IMR-90 (cell line): ENCODE data around the gene SH3TC1. TPM values are rescaled to one million over a fixed set of nuclear protein-coding genes. Genes with fewer than 3 reads are reported as not detected.

ENCODE experiments used
- ATAC-seq: fragments of 200-7000 bp; cut with Tn5 transposase; 2 replicates; pipeline ENCODE4 v1.9.1; 2020; ENCODE audit warnings: low read depth, mild to moderate bottlenecking, moderate library complexity
- BruUV-seq: library from RNA; stranded (reverse); fragments of 400-500 nt; replicated peaks from 2 replicates; lab custom pipeline; 2021; lab: Mats Ljungman, UMichigan
- CTCF ChIA-PET: fragments of 300-600 bp; formaldehyde crosslinking; extraction: SDS; loops from one replicate; lab custom pipeline; 2021; ENCODE audit warnings: antibody characterized with exemption; lab: Yijun Ruan, JAX
- POLR2A ChIA-PET: fragments of 300-600 bp; sonication (Branson Sonifier 250); formaldehyde crosslinking; loops from one replicate; lab custom pipeline; 2022; ENCODE audit warnings: antibody characterized with exemption; ENCODE audit not compliant: unreplicated experiment; lab: Charles Lee
- DNase-seq: peaks from one replicate; pipeline ENCODE4 v3.0.0; 2013
- H2AFZ ChIP-seq: replicated peaks from 2 replicates; pipeline ENCODE3; 2013; ENCODE audit warnings: low read length, mild to moderate bottlenecking; ENCODE audit not compliant: poor library complexity
- H2AK5ac ChIP-seq: 2 replicates; pipeline ENCODE4 v1.6.1; 2013; ENCODE audit warnings: low read depth, low read length, inconsistent platforms
- H2AK9ac ChIP-seq: replicated peaks from 2 replicates; pipeline ENCODE3; 2013; ENCODE audit warnings: mild to moderate bottlenecking, low read depth, low read length, moderate library complexity; ENCODE audit not compliant: poor library complexity
- H2BK120ac ChIP-seq: 2 replicates; pipeline ENCODE4 v1.6.1; 2013; ENCODE audit warnings: low read depth, low read length, inconsistent platforms
- H2BK15ac ChIP-seq: 3 replicates; pipeline ENCODE4 v1.6.1; 2013; ENCODE audit warnings: low read depth, low read length, inconsistent platforms
- H2BK20ac ChIP-seq: 2 replicates; pipeline ENCODE4 v1.6.1; 2013; ENCODE audit warnings: low read depth, mild to moderate bottlenecking, inconsistent platforms, low read length, moderate library complexity
- H2BK5ac ChIP-seq: 2 replicates; pipeline ENCODE4 v1.6.1; 2013; ENCODE audit warnings: mild to moderate bottlenecking, low read depth, low read length, inconsistent platforms; ENCODE audit not compliant: poor library complexity, severe bottlenecking
- H3K14ac ChIP-seq: replicated peaks from 2 replicates; pipeline ENCODE4 v1.6.1; 2013; ENCODE audit warnings: low read depth, low read length, inconsistent platforms
- H3K18ac ChIP-seq: 2 replicates; pipeline ENCODE4 v1.6.1; 2013; ENCODE audit warnings: low read depth, low read length, control low read depth
- H3K23ac ChIP-seq: 2 replicates; pipeline ENCODE4 v1.6.1; 2013; ENCODE audit warnings: low read depth, low read length, inconsistent platforms
- H3K27ac ChIP-seq: 2 replicates; pipeline ENCODE4 v1.5.1; 2013; ENCODE audit warnings: mild to moderate bottlenecking, control low read depth, low read length; ENCODE audit not compliant: insufficient read depth
- H3K27me3 ChIP-seq: 2 replicates; pipeline ENCODE4 v1.6.1; 2013; ENCODE audit warnings: low read length; ENCODE audit not compliant: control insufficient read depth, insufficient read depth
- H3K36me3 ChIP-seq: 2 replicates; pipeline ENCODE4 v1.6.1; 2013; ENCODE audit warnings: low read length, mixed read lengths; ENCODE audit not compliant: control insufficient read depth, insufficient read depth
- H3K4ac ChIP-seq: 2 replicates; pipeline ENCODE4 v1.6.1; 2013; ENCODE audit warnings: low read depth, low read length, inconsistent platforms
- H3K4me1 ChIP-seq: 2 replicates; pipeline ENCODE4 v1.6.1; 2013; ENCODE audit warnings: low read length, mixed read lengths; ENCODE audit not compliant: control insufficient read depth, insufficient read depth
- H3K4me2 ChIP-seq: 2 replicates; pipeline ENCODE4 v1.6.1; 2013; ENCODE audit warnings: low read depth, mild to moderate bottlenecking, control low read depth, low read length, moderate library complexity
- H3K4me3 ChIP-seq: 2 replicates; pipeline ENCODE4 v1.5.1; 2013; ENCODE audit warnings: low read depth, mild to moderate bottlenecking, control low read depth, low read length, moderate library complexity; ENCODE audit not compliant: insufficient read depth
- H3K56ac ChIP-seq: 2 replicates; pipeline ENCODE4 v1.6.1; 2013; ENCODE audit warnings: low read length, inconsistent platforms; ENCODE audit not compliant: insufficient read depth; ENCODE audit errors: extremely low read depth
- H3K79me1 ChIP-seq, 2 experiments: 2 replicates each; pipeline ENCODE4 v1.6.1; 2013; ENCODE audit warnings: low read length in 2 of 2, inconsistent platforms in 1 of 2, low read depth in 1 of 2
- H3K9ac ChIP-seq: 2 replicates; pipeline ENCODE4 v1.6.1; 2013; ENCODE audit warnings: low read depth, low read length, control low read depth
- H3K9me1 ChIP-seq: 2 replicates; pipeline ENCODE4 v1.6.1; 2013; ENCODE audit warnings: low read length, inconsistent platforms; ENCODE audit not compliant: insufficient read depth
- H3K9me3 ChIP-seq: 2 replicates; pipeline ENCODE4 v1.6.1; 2013; ENCODE audit warnings: low read length; ENCODE audit not compliant: control insufficient read depth, insufficient read depth
- H4K20me1 ChIP-seq: 2 replicates; pipeline ENCODE4 v1.6.1; 2013; ENCODE audit warnings: low read length, inconsistent platforms; ENCODE audit not compliant: insufficient read depth
- H4K5ac ChIP-seq: 2 replicates; pipeline ENCODE4 v1.6.1; 2013; ENCODE audit warnings: mild to moderate bottlenecking, low read depth, low read length, control low read depth
- H4K8ac ChIP-seq, 2 experiments: 2 replicates each; pipeline ENCODE4 v1.6.1; 2013; ENCODE audit warnings: low read depth in 2 of 2, low read length in 2 of 2, control low read depth in 1 of 2, inconsistent platforms in 1 of 2
- H4K91ac ChIP-seq: 2 replicates; pipeline ENCODE4 v1.6.1; 2013; ENCODE audit warnings: low read depth, low read length, inconsistent platforms; ENCODE audit not compliant: insufficient read depth
- BHLHE40 ChIP-seq: fragments of 150-350 bp; IDR thresholded peaks from 2 replicates; pipeline ENCODE4 v1.6.1; 2016; ENCODE audit warnings: mild to moderate bottlenecking, low read depth, low read length
- CEBPB ChIP-seq: IDR thresholded peaks from 2 replicates; pipeline ENCODE4 v1.6.1; 2012; ENCODE audit warnings: low read depth, low read length, improper control_type of control experiment
- CHD1 ChIP-seq: IDR thresholded peaks from 2 replicates; pipeline ENCODE4 v1.6.1; 2012; ENCODE audit warnings: low read depth, low read length, improper control_type of control experiment
- CTCF ChIP-seq: conservative IDR thresholded peaks from 2 replicates; pipeline ENCODE4 v1.5.1; 2012; ENCODE audit warnings: mild to moderate bottlenecking, low read depth, low read length, improper control_type of control experiment
- FOS ChIP-seq: fragments of 150-350 bp; IDR thresholded peaks from 2 replicates; pipeline ENCODE4 v1.6.1; 2016; ENCODE audit warnings: low read depth, low read length
- MAFK ChIP-seq: IDR thresholded peaks from 2 replicates; pipeline ENCODE4 v1.6.1; 2012; ENCODE audit warnings: low read depth, low read length, improper control_type of control experiment
- MXI1 ChIP-seq: IDR thresholded peaks from 2 replicates; pipeline ENCODE4 v1.6.1; 2012; ENCODE audit warnings: low read depth, mild to moderate bottlenecking, low read length, moderate library complexity, borderline replicate concordance
- NFE2L2 ChIP-seq: fragments of 150-350 bp; IDR thresholded peaks from 2 replicates; pipeline ENCODE4 v1.6.1; 2016; ENCODE audit warnings: low read depth, mild to moderate bottlenecking, low read length
- POLR2A ChIP-seq: IDR thresholded peaks from 2 replicates; pipeline ENCODE4 v1.6.1; 2012; ENCODE audit warnings: mild to moderate bottlenecking, low read depth, low read length
- RAD21 ChIP-seq: IDR thresholded peaks from 2 replicates; pipeline ENCODE4 v1.6.1; 2012; ENCODE audit warnings: low read length, improper control_type of control experiment
- RCOR1 ChIP-seq: IDR thresholded peaks from 2 replicates; pipeline ENCODE4 v1.6.1; 2012; ENCODE audit warnings: mild to moderate bottlenecking, low read length, improper control_type of control experiment; ENCODE audit not compliant: insufficient replicate concordance
- RFX5 ChIP-seq: IDR thresholded peaks from 2 replicates; pipeline ENCODE4 v1.8.0; 2012; ENCODE audit warnings: low read depth, mild to moderate bottlenecking, low read length, moderate library complexity
- SMC3 ChIP-seq: fragments of 150-350 bp; IDR thresholded peaks from 2 replicates; pipeline ENCODE4 v1.6.1; 2016; ENCODE audit warnings: low read depth, mild to moderate bottlenecking, antibody characterized with exemption, low read length, moderate library complexity
- USF2 ChIP-seq: fragments of 150-350 bp; IDR thresholded peaks from 2 replicates; pipeline ENCODE4 v1.6.1; 2017; ENCODE audit warnings: mild to moderate bottlenecking, antibody characterized with exemption, low read length, low read depth
- WGBS, 2 experiments: methylation state at CpG; one replicate each; pipeline versions ENCODE4 v1.1.5 to v1.1.7; 2013; ENCODE audit warnings: missing lambda C conversion rate in 2 of 2; ENCODE audit not compliant: insufficient read length in 1 of 2; ENCODE audit errors: extremely low coverage in 2 of 2; 5-methylcytosine and 5-hydroxymethylcytosine counted together
- dilution Hi-C: fragments of 300-500 bp; cut with HindIII; formaldehyde crosslinking; loops from one replicate; pipeline ENCODE4 v1.14.3; 2018; ENCODE audit warnings: low sequenced_read_pairs; ENCODE audit not compliant: unreplicated experiment
- in situ Hi-C: fragments of 300-500 bp; cut with MboI; formaldehyde crosslinking; loops from 3 replicates; pipeline ENCODE4 v1.14.3; 2019; ENCODE audit warnings: low sequenced_read_pairs, inconsistent platforms, mixed read lengths
- intact Hi-C: fragments of 100-400 bp; cut with micrococcal nuclease; formaldehyde crosslinking; loops from 2 replicates; pipeline ENCODE4 v1.10.0; 2022
- polyA plus RNA-seq, 3 experiments: library from polyadenylated mRNA; depleted of rRNA; stranded (reverse); fragments of >200 nt; gene quantifications; 2 replicates each; pipeline ENCODE4 v1.2.3, GENCODE V29; 2012; ENCODE audit warnings: low replicate concordance in 1 of 3
- total RNA-seq: library from RNA; depleted of rRNA; stranded (reverse); fragments of >200 nt; gene quantifications from 2 replicates; pipeline ENCODE4 v1.2.3, GENCODE V29; 2012
- TF ChIP-seq, protein P1 (sequence below): fragments of 150-350 bp; IDR thresholded peaks from 2 replicates; pipeline ENCODE4 v1.6.1; 2016; ENCODE audit warnings: low read depth, mild to moderate bottlenecking, low read length, moderate library complexity, borderline replicate concordance

SH3TC1 gene
- total and polyA plus RNA-seq, 2 of the 4 experiments (the other 2 are of a cell fraction): 1.6 to 2.2 TPM

DNA sequence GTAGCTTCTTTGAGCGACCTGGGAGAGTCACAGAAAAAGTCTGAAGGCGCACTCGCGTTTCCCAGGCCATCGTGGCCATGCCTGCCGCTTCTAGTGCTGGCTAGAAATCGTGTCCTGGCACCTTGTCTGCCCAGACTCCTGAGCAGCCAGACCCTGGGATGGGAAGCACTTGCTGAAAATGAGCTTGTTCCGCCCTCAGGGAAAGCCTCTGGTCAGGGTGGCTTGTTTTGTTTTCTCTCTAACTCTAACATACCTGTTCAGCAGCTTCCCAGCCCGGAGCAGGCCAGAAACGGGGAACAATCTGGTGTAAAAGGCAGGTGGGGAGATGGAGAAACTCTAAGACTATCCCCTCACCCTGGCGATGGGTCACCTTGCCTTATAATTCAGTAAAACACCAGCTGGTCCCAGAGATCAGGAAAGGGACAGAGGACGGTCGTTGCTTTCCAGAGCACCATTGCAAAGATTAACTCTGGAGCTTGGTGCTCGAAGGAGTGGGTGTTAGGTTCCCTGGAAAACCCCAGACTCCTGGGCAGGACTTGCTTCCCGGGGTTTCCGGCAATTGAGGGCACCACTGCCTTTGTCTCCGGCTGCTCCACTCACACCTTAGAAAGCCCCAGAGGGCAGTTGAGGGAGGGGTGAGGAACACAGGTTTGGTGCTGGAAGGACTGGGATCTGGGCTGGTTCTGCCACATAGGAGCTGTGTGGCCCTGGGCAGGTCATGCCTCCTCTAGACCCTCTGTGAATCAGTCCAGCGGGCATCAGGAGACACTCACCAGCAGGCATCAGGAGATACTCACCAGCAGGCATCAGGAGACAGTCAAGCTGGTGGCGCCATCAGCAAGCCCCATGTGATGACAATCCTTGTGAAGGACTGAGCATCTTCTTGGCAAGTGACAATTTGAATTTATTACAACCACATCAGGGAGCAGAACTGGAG, 4.5 kb upstream of the SH3TC1 start:
- Histone ChIP-seq H4K20me1 (no peaks in the 10 kb centered on the region), H3K18ac (no peak overlapping the region), H3K4me1 (peaks cover 8% of the 10 kb centered on the region), H3K9me1 (0 out of 2 replicates have a peak, but pooled peaks cover 5% of the 10 kb centered on the region), H2BK20ac (no peak overlapping the region), H3K79me1 (no peaks in the 10 kb centered on the region), H3K56ac (no peak overlapping the region), H3K4me2 (no peak overlapping the region), H2BK120ac (no peak overlapping the region), H3K23ac (no peak overlapping the region), H3K27ac (no peak overlapping the region), H3K4me3 (no peak overlapping the region), H2AK5ac (no peak overlapping the region), H3K36me3 (no peaks in the 10 kb centered on the region), H2BK5ac (no peak overlapping the region), H2AK9ac (no peak overlapping the region), H2BK15ac (no peak overlapping the region), H3K4ac (no peak overlapping the region), H3K14ac (no peak overlapping the region), H4K5ac (no peak overlapping the region), H4K91ac (no peak overlapping the region), H4K8ac (no peak overlapping the region), H3K9ac (no peak overlapping the region), H3K9me3 (no peaks in the 10 kb centered on the region), H2AFZ (no peak overlapping the region), H3K27me3 (peaks cover 21% of the 10 kb centered on the region; the same call in 1 of the 2 replicates)
- ATAC-seq (no peak), DNase-seq (no peak)
- no TSS peak for BruUV-seq
- WGBS, 2 experiments: 73% methylated on average over 8 of the region's 19 CpGs; no CpG with 5 or more reads in 1 of the 2 experiments
- in situ Hi-C loops (no loop called here), dilution Hi-C loops (no loop called here), intact Hi-C loops (no loop called here)
- CTCF ChIA-PET: no interaction called here
- POLR2A ChIA-PET: no interaction called here
- TF ChIP-seq RAD21 (no peak), CTCF (no peak), CHD1 (no peak), POLR2A (no peak), CEBPB (no peak), FOS (no peak), NFE2L2 (no peak), SMC3 (no peak), MXI1 (no peak), MAFK (no peak), USF2 (no peak), RFX5 (no peak), RCOR1 (no peak), BHLHE40 (no peak)
- TF ChIP-seq, protein P1, sequence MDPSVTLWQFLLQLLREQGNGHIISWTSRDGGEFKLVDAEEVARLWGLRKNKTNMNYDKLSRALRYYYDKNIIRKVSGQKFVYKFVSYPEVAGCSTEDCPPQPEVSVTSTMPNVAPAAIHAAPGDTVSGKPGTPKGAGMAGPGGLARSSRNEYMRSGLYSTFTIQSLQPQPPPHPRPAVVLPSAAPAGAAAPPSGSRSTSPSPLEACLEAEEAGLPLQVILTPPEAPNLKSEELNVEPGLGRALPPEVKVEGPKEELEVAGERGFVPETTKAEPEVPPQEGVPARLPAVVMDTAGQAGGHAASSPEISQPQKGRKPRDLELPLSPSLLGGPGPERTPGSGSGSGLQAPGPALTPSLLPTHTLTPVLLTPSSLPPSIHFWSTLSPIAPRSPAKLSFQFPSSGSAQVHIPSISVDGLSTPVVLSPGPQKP: no peak
